GM18870 (cell line): ENCODE data around the gene TEX261.
"Not testable (repeated sequence)": the region's sequence is repeated elsewhere in the genome, so short reads cannot be mapped to it uniquely, and the experiment has no call there.

Experiments
- ATAC-seq: cut with Tn5 transposase; IDR thresholded peaks from one replicate; pipeline ENCODE4 v1.9.1; 2021; ENCODE audit warnings: moderate library complexity; ENCODE audit not compliant: unreplicated experiment

The TEX261 gene

DNA sequence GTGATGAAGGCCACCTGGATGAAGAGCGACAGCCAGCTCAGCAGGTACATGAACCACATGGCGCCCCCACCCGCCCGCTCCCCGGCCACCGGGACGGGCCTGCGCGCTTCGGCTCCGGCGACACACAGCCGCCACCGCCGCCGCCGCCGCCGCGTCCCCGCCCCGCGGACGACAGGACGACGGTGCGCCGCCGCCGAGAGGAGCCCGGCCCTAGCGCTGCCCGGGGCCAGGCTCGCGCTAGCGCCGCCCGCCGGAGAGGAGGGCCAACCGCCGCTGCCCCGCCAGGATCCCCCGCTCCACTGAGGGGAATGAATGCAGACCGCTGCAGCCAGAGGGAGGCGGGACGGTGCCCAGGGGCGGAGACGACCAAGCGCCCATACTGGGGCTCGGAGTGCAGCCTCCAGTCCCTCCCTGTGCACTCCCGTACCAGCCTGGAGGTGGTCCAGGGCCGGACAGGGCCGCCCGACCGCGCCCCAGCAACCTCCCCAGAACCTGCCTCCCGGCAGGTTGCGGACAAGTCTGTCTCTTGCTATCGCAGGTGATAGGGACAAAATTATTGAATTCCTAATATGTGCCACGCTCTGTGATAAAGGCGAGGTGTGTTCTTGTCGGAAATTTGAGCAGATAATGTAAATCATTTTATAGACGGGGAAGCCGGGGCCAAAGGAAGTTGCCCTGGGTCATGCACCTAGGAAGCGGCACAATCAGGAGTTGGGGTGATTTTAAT is at the start of gene TEX261:
TEX261 (minus strand) TSS at position 175 of the 727 bp plus-strand sequence; CDS start at position 59, 116 bp downstream.
- ATAC-seq: peak; percentile 79

DNA sequence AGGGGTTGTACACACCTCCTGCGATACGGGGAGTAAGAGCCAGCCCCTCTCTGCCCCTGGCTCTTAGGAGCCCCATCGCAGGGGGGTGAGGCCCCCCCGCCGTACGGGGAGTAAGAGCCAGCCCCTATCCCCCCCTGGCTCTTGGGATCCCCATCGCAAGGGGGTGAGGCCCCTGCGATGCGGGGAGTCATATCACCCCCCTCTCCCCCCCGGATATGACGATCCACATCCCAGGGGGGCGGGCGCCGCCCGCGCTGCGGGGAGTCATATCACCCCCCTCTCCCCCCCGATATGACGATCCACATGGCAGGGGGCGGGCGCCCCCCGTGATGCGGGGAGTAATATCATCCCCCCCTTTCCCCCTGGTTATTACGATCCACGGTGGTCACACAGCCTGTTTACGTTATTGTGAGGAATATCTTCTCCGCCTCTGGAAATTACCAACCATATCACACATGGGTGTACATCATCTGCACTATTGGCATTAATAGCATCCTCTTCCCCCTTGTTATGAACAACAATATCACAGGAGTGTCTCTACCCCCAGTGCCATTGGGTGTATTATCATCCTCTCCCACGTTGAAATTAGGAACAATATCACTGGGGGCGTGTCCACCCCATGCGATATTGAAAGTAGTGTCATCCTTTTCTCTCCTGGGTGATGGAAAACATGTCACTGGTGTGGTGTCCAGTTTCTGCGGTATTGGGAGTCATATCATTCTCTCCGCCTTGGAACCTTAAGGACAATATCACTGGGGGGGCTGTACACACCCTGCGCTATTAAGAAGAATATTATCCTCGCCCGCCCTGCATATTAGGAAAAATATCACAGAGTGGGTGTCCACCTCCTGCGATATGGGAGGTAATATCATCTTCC is 49.1 kb upstream of the TEX261 start:
- ATAC-seq: no peak

DNA sequence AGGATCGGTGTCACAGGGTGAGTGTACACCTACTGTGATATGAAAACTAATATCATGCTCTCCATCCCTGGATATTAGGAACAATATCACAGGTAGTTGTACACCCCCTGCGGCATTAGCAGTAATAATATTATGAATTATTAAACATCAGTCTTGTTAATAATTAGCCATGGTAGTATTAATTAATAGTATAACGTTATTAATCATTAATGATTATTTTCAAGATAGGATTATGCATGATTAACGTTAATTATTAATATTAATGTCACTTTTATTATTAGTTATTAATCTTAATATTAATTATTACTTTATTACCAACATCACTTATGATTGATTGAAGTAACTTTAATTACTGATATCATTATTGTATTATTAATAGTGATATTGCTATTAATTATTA is 47.6 kb upstream of the TEX261 start:
- no peak for ATAC-seq

DNA sequence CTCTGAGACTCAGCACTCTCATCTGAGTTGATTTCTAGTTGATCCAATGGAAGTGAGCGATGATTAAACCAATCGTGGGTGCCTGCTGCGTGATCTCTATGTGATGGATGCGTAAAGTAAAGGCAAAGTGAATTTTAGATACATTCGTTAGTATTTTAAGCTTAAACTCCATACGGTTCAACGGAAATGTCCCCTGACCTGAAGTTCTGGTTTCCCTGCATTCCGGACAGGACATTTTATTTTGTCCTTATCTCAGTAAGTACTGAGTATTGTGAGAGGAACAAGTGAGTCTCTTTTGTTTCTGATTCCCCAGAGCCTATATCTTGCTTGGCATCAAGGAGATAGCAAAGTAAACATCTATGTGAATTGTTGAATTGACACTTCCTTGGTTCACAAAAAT is 41.6 kb upstream of the TEX261 start:
- not testable (repeated sequence) for ATAC-seq

DNA sequence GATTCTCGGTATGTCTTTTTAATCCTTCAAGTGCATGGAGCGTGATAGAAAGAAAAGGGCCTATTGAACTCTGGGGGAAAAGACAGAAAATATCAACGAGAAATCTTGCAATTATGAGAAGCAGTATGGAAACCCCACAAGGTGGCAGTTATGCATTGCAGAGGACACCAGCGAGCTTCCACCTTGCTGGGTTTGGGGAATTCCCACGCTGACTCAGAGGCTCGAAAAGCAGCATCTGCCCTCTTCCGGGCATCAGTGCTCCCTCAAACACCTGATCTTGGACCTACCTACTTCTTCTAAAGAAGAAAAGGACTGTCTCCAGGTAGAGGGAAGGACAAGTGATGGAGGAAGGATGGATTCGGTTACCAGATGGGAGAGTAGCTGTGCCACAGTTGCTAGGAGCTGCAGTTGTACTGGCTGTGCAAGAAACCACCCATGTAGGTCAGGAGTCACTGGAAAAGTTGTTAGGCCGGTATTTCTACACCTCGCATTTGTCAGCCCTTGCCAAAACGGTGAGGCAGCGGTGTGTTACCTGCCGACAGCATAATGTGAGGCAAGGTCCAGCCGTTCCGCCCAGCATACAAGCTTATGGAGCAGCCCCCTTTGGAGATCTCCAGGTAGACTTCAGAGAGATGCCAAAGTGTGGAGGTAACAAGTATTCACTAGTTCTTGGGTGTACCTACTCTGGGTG is 29.0 kb upstream of the TEX261 start:
- ATAC-seq: not testable (repeated sequence)

DNA sequence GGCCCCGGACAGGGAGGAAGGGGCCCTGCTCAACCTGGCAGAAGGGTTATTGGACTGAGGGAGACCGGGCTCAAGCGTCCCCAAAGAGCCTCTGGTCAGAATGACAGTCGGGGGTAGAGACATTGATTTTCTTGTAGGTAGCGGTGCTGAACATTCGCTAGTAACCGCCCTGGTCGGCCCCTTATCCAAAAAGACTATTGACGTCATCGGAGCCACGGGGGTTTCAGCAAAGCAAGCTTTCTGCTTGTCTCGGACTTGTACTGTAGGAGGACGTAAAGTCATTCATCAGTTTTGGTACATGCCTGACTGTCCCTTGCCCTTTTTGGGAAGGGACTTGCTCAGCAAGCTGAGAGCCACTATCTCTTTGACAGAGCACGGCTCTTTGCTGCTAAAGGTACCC is 26.7 kb upstream of the TEX261 start:
- not testable (repeated sequence) for ATAC-seq

DNA sequence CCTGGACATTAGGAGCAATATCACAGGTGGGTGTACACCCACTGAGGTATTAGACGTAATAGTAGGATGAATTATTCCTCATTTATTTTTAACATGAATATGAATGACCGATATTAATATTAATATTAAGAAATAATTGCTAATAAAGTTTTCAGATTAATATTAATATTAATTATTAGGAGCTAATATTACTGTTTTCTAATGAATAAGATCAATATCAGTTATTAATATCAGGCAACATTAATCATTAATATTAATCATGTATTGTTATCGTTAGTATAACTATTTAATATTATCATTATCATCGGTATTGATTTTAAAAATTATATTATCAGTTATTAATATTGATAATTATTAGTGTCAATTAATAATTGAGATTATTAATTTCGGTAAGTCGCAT is 25.3 kb upstream of the TEX261 start:
- not testable (repeated sequence) for ATAC-seq

DNA sequence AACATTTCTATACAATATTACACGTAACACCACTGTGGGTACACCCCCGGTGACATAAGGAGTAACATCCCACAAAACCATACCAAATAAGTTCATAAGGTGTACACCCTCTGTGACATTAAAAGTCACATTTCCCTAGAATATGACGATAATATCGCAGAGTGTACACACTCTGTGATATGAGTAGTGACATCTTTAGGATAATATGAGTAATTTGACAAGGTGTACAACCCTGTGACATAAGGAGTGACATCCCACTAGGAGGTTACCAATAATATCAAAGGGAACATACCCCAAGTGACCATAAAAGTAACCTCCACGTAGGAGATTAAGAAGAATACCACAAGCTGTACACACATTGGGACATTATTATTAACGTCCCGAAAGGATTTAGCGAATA is 24.0 kb upstream of the TEX261 start:
- ATAC-seq: no peak

DNA sequence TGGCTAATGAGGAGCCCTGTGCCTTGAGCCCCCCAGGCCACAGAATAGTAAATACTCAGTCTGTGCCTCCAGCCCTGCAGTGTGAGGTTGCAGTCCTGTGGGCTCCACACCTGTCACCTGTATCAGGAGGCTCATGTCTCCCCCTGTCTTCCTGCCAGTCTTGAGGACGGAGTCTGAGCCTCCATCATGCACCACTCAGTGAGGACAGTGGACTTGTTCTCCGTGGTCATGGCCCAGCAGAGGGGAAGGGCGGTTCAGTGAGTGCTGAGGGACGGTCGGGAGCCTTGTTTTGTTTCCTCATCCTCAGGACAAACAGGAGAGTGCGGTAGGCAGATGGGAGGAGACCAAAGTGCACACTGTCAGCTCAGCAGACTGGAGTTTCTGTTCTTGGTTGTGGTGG is 17.1 kb upstream of the TEX261 start:
- ATAC-seq: not testable (repeated sequence)

DNA sequence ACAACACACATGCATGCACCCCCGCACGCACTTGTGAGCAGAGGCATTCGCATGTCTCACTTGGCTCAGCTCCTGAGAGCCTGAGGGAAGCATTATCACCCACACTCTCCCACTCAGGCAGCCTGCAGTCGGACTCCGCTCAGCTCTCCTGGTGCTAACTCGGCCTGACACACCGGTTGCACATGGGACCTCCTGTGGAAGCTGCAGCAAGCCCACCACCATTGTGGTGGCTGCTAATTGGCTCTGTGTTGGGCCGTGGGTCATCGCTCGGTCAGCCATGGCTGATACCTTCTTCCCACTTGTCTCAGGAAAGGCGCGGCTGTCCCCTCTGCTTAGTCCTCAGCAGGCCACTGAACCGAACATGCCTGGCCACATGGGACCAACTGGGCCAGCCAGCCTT is 13.7 kb upstream of the TEX261 start:
- ATAC-seq: no peak

DNA sequence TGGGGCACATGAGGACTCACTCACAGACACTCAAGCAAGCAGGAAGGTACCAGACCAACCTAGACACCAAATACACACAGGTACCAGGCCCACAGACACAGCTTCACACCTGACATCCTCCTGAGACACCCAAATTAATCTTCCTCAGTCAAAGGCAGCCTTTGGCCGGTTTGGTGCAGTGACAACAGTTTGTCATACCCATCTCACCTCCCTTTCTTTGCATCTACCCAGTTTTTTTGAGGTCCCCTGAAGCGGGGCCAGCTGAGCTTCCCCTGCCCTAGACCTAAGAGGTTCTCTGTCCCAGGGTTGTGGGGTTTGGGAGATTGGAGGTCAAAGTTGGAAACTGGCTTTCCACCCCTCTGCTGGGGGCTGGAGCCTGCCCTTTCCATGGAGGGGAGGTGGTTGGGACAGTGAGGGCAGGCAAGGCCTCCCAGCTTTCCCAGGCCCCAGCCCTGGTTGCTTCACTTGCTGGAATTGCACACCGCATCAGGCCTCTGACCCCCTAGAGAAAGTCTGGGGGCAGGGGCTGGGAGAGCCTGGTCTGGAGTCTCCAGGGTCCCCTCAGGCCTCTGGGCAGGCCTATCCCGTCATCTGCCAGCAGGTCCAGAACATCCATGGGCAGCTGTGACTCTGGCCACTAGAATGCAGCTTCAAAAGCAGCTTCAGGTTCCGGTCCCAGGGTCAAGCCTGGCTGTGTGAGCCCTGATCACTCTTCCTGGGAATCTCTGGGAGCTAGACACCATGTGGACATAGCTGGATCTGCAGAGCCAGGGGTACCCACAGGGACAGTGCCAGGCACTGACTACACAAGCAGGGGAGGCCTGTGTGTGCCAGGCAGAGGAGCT is 12.5 kb upstream of the TEX261 start:
- no peak for ATAC-seq

DNA sequence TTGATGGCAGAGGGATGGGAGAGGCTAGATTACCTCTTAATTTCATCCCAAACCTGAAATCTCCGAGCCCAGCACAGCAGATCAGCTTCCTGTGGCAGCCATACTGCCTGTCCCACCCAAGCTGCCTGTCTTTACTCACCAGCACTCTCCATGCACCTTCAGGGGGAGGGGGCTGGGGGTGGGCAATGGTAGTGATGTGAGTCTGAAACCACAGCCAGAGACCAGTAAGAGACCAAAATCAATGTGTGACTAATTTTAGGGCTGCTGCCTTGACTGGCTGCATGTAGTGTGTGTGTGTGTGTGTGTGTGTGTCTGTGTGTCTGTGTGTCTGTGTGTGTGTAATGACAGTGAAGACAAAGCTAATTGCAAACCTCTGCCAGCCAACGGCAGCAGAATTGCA is 11.7 kb upstream of the TEX261 start:
- no peak for ATAC-seq

DNA sequence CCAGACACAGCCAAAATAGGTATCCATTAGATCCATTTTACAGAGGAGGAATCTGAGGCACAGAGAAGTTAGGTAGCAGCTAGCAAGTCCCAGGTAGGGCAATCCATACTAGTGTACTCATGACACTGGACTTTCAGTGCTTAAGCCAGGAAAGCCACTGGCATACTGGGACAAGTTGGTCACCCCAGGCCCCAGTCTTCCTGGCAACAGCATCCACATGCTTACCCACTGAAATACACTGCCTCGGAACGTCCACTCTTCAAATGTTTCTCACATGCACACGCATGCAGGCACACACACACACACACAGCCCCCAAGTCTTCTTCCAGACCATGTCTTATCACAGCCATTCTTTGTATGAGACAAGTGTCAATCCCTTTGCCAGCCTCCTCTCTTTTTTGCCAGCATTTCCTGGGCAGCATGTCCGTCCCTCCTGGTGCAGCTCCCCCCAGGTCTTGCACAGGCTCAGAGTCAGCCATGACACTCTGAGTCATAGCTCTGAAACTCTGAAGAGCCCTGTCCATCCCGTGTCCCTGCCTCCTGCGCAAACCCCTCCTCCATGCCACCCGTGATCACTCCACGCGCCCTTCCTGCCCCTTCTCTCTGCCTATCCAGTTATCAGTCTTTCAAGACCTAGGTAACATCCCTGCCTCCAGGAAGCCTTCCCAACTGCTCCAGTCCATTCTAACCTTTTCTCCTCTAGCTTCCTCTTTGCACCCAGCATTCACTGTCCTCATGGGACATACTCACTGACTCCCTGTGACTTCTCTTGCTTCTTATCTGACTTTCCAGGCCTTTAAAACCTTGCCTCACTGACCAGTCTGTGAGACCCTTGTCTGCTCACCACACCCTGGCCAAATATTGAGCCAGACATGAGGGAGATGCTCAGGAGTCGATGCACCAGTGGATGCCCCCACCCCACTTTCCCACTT is 10.9 kb upstream of the TEX261 start:
- ATAC-seq: no peak

DNA sequence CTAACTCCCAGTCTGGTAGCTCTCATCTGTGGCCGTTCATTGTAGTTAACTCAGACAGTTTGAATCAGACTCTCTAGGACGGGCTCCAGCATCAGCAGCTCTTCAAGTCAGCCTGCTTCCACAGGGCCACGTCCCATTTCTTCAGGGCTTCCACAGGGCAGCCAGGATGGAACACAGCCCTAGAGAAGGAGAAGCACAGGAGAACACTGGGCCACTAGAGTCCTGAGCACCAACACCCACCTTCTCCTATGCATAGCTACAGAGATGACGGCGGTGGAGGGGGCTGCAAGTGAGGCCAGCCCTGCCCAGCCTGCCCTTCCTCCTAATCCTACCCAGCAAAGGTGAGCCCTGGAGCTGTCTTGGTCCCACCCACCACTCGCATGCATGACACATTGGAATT is 10.2 kb upstream of the TEX261 start:
- ATAC-seq: no peak

DNA sequence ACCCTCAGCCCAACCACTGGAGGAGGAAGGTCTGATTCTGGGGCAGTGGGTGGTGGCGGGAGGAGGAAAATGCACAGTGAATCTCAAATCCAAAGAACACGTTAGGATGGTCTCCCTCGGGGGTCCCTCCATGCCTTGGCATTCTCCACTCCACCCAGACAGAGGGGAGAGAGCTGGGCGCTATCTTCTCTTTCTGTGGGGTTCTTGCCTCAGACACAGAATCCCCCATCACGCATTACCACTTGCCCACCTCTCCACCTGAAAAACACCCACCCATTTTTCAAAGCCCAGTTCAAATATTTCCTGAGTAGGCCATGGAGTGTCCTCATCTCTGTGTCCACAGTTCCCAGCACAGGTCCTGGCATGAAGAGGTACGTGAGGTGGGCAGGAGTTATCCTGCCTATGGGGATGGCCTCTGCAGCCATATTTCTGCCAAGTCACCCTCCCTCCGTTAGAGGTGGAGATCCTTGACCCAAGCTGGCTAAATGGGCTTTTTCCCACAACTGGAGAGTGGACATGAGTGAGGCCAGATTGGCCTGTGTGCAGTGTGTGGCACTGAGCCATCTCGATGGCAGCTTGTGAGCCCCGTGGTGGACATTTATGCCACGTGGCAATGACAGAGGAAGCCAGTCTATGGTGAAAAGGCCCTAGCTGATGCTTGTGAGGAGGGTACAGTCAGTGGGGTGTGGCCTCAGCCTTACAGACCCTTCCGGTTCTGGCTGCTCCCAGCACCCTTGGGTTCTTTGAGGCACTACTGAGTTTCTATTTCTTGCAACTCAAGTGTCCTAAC is 9.5 kb upstream of the TEX261 start:
- ATAC-seq: no peak

DNA sequence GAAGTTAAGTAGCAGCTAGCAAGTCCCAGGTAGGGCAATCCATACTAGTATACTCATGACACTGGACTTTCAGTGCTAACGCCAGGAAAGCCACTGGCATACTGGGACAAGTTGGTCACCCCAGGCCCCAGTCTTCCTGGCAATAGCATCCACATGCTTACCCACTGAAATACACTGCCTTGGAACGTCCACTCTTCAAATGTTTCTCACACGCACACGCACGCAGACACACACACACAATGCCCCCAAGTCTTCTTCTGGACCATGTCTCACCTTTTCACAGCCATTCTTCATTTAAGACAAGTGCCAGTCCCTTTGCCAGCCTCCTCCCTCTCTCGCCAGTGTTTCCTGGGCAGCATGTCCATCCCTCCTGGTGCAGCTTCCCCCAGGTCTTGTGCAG is 8.7 kb upstream of the TEX261 start:
- ATAC-seq: no peak

DNA sequence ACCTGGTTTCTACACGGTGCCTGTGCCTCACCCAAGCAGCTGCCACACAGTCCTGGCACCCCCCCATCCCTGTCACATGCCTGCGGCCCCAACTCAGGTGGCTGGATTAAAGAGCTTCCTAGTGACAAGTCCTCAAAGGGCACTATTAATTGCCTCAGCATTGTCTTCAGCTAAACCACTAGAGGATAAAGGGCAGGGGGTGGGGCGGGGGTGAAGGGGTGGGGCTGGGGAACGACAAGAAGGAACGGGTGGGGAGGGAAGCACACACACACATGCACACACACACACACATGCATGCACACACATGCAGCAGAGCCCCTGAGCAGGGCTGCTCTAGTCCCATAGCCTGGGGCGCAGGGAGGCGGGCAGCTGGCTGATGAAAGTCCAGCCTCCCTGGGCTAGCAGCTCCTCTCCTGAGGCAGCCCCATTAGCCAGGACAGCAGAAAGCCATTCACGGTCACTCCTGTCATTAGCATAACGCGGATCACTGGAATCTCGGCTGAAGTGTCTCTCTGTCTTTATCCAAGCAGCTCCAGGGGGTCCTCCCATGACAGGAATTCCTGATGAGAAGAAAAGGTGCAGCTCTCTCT is 7.4 kb upstream of the TEX261 start:
- no peak for ATAC-seq

DNA sequence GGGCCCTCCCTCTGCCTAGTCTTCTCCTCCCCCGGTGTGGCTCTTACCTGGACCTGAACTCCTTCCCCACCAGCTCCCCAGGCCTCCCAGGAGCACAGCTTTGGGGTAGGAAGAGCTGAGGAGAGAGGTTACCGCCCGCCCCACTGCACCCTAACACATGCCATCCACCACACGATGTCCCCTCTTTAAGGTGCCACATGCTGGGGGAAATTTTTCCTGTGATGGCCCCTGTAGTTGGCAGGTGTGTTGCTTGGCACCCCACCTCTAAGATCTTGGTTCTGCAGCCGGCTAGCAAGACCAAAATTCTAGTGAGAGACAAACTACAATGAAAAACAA is 6.9 kb upstream of the TEX261 start:
- ATAC-seq: no peak
